SIG-M5 treated with dmso at 0.1 percent for 504 hours (cell line): ENCODE measurements around the gene ETFA.

Source experiments
- DNase-seq: peaks from one replicate; lab custom pipeline; 2025; ENCODE audit not compliant: unreplicated experiment; lab: John Stamatoyannopoulos, UW

Gene ETFA

GRCh38 chr15:76311100-76311953 lies at the start of gene ETFA:
Gene ETFA (minus strand): TSS chr15:76311469. CDS start chr15:76311388, 81 bp downstream.
- DNase-seq: peak; percentile 90

GRCh38 chr15:76360416-76360815 lies 49.1 kb upstream of the ETFA start:
- no peak for DNase-seq

GRCh38 chr15:76359152-76359551 lies 47.9 kb upstream of the ETFA start:
- DNase-seq: no peak

- no peak for DNase-seq
These were observed 47.2 kb upstream of the ETFA start for GRCh38 chr15:76358453-76358852.

- no peak for DNase-seq
These were observed 43.7 kb upstream of the ETFA start for GRCh38 chr15:76354823-76355440.

GRCh38 chr15:76353903-76354302 lies 42.6 kb upstream of the ETFA start:
- no peak for DNase-seq

GRCh38 chr15:76353023-76353577 lies 41.8 kb upstream of the ETFA start:
- no peak for DNase-seq

GRCh38 chr15:76349301-76350070 lies 38.2 kb upstream of the ETFA start:
- DNase-seq: no peak

GRCh38 chr15:76347482-76348055 lies 36.3 kb upstream of the ETFA start:
- DNase-seq: no peak

- DNase-seq: no peak
These were observed 35.6 kb upstream of the ETFA start for GRCh38 chr15:76346669-76347481.

GRCh38 chr15:76345880-76346668 lies 34.8 kb upstream of the ETFA start:
- DNase-seq: no peak

- no peak for DNase-seq
These were observed 34.3 kb upstream of the ETFA start for GRCh38 chr15:76345583-76345879.

- DNase-seq: no peak
These were observed 33.8 kb upstream of the ETFA start for GRCh38 chr15:76344893-76345582.

- DNase-seq: no peak
These were observed 32.2 kb upstream of the ETFA start for GRCh38 chr15:76343313-76343996.

- DNase-seq: no peak
These were observed 31.3 kb upstream of the ETFA start for GRCh38 chr15:76342382-76343201.

GRCh38 chr15:76342058-76342381 lies 30.8 kb upstream of the ETFA start:
- no peak for DNase-seq

GRCh38 chr15:76341366-76342057 lies 30.2 kb upstream of the ETFA start:
- DNase-seq: no peak
